Stimulated activated CD4-positive, alpha-beta T cell treated with anti-CD3 and anti-CD28 coated beads, Interleukin-4, amount 100 ng/mL, for 48 hours (primary cell): Measurements from ENCODE around the gene DNALI1.
"Not testable (repeated sequence)": the region's sequence is repeated elsewhere in the genome, so short reads cannot be mapped to it uniquely, and the experiment has no call there.

ENCODE experiments used
- DNase-seq, 2 donors: peaks; one replicate each; pipeline ENCODE4 v3.0.0-alpha.2; 2020; ENCODE audit warnings: low read depth in 2 of 2

Gene DNALI1

DNA sequence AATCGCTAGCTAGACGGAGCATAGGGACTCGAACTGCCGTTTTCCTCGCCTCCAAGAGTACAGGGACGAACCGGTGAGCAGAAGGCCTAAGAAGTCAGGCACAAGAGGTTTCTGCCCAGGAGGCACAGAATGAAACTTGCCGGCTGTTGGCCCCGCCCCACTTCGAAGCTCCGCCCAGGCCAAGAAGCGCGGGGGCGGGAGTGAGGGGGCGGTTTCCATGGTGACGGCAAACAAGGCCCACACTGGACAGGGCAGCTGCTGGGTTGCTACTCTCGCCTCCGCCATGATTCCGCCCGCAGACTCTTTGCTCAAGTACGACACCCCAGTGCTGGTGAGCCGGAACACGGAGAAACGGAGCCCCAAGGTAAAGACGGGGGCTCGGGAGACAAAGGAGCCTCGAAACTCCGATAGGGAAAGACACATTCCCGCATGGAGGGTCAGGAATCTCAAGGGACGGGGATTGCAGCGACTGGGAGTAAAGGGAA is at the start of gene DNALI1:
DNALI1 (plus strand) TSS at position 229 of the 485 bp plus-strand sequence; CDS start at position 284, 55 bp downstream.
- peak in 1 of 2 donors; percentile 28 for DNase-seq

DNA sequence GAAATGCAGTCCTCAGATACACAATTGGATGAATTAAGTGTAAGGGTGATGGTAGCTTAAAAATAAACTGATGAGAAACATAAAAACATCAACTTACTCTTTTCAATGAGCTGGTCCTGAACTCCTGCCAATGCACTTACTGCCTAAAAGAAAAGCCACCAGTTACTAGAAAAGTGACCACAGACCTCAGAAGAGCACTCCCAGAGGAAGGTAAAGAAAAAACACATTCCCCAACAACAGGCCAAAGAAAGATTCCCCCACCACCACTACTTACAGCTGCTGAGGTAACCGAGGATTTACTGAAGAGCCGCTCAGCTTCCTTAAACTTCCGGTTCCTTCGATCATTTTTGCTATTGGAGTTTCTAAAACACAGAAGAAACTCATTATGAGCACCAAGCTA is 47.6 kb upstream of the DNALI1 start:
- DNase-seq = no peak

GRCh38 chr1:37513795-37514349 is 42.9 kb upstream of the DNALI1 start:
- DNase-seq = peak; percentile 54 to 58

- peak; percentile 73 to 77 for DNase-seq
Measured at GRCh38 chr1:37514350-37515184, 42.2 kb upstream of the DNALI1 start, which contains the start of gene MEAF6. MEAF6 (minus strand) TSS chr1:37514766; CDS start chr1:37514746, 20 bp downstream.

- DNase-seq = no peak
Measured at GRCh38 chr1:37515185-37516034, 41.3 kb upstream of the DNALI1 start.

DNA sequence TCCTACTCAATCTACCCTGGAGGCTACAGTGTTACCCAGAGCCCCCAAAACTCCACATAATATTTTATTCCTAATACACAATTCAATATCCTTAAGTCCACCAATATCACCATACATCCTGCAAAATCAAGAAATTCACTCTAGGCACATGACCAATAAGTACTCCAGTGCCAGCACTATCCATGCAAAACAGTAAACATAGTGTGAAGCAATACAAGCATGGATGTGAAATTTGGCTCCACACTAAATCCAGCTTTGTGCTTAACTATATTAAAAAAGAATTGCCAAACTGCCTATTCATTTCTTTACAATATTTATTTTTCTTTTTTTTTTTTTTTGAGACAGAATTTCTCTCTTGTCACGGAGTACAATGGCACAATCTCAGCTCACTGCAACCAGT is 39.2 kb upstream of the DNALI1 start:
- DNase-seq = no peak

DNA sequence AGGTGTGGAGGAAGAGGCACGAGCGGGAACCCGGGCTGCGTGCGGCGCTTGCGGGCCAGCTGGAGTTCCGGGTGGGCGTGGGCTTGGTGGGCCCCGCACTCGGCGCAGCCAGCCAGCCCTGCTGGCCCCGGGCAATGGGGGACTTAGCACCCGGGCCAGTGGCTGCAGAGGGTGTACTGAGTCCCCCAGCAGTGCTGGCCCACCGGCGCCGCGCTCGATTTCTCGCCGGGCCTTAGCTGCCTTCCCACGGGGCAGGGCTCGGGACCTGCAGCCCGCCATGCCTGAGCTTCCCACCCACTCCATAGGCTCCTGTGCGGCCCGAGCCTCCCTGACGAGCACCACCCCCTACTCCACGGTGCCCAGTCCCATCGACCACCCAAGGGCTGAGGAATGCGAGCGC is 38.5 kb upstream of the DNALI1 start:
- not testable (repeated sequence) for DNase-seq

GRCh38 chr1:37518929-37519328 is 37.8 kb upstream of the DNALI1 start:
- DNase-seq = peak in 1 of 2 donors; percentile 26

DNA sequence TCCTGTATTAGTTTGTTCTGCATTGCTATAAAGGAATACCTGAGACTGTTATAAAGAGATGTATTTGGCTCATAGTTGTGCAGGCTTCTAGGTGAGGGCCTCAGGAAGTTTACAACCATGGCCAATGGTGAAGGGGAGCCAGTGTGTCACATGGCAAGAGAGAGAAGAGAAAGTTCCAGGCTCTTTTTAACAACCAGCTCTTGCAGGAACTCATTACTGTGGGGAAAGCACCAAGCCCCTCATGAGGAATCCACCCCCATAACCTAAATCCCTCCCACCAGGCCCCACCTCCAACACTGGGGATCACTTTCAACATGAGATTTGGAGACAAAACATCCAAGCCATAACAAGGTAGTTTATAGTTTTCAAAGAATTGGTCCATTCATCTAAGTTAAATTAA is 37.1 kb upstream of the DNALI1 start:
- DNase-seq = no peak

GRCh38 chr1:37529888-37530287 is 26.9 kb upstream of the DNALI1 start:
- not testable (repeated sequence) for DNase-seq

DNA sequence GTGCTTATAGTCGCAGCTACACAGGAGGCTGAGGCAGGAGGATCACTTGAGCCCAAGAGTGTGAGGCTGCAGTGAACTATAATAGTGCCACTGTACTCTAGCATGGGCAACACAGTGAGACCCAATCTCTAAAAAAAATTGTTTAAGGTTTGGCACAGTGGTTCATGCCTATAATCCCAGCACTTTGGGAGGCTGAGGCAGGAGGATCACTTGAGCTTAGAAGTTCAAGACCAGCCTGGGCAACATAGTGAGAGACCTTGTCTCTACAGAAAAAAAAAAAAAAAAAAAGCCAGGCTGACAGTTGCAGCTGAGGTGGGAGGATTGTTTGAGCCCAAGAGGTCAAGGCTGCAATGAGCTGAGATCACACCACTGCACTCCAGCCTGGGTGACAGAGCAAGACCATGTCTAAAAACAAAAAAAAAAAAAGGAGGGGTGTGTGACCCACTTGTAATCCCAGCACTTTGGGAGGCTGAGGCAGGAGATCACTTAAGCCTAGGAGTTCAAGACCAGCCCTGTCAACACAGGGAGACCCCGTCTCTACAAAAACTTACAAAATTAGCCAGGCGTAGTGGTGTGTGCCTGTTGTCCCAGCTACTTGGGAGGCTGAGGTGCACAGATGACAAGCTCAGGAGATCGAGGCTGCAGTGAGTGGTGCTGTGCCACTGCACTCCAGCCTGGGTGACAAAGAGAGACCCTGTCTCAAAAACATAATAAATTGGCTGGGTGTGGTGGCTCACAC is 24.2 kb upstream of the DNALI1 start:
- not testable (repeated sequence) for DNase-seq

DNA sequence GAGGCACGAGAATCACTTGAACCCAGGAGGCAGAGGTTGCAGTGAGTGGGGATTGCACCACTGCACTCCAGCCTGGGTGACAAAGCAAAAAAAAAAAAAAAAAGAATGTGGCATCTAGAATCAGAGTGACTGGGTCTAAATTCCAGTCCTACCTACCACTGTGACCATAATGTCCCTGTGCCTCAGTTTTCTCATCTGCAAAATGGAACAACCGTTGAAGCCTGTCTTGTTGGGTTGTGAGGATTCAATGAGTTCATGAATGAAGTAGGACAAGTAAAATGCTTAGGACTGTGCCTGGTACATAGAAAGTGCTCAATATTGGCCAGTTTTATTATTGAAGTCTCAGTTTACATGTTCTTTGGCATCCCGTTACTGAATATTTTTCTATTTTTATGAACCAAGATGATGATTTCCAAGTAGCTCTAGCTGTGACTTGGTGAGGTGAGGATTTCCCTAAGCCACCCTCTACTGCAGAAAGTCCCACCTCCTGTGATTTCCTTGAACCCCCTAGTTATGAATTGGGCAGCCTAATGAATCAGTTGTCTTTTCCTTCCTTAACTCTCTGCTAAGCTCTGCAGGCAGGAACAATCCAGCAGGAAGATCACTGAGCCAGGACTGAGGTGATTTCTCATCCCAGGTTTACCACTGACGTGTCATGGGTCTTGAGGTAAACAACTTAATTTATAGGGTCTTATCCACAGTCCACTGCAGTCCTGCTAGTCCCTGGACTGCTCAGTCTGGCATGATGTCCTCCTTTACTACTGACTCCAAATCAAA is 23.2 kb upstream of the DNALI1 start:
- no peak for DNase-seq

GRCh38 chr1:37537378-37537777 is 19.4 kb upstream of the DNALI1 start:
- no peak for DNase-seq

GRCh38 chr1:37539154-37539553 is 17.6 kb upstream of the DNALI1 start:
- DNase-seq = not testable (repeated sequence)

GRCh38 chr1:37540036-37540785 is 16.5 kb upstream of the DNALI1 start:
- no peak for DNase-seq

GRCh38 chr1:37544530-37544929 is 12.2 kb upstream of the DNALI1 start:
- no peak for DNase-seq

GRCh38 chr1:37545019-37545418 is 11.7 kb upstream of the DNALI1 start:
- DNase-seq = no peak

DNA sequence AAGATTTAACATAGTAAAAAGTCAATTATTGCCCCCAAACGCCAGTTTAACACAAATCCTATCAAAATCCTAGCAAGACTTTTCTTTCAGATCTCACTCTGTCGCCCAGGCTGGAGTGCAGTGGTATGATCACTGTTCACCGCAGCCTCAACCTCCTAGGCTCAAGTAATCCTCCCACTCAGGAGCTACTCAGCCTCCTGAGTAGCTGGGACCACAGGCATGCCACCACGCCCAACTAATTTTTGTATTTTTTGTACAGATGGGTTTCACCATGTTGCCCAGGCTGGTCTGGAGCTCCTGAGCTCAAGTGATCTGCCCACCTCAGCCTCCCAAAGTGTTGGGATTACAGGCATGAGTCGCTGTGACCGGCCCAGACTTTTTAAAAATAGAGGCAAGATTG is 7.4 kb upstream of the DNALI1 start:
- no peak for DNase-seq

- no peak for DNase-seq
Measured at GRCh38 chr1:37553598-37553926, 3.2 kb upstream of the DNALI1 start.
